GM10266 (cell line): ENCODE data around the gene IL34.

Source experiments
- DNase-seq: peaks from one replicate; pipeline ENCODE4 v3.0.0; 2012; ENCODE audit errors: extremely low spot score
- CTCF ChIP-seq: IDR thresholded peaks from 2 replicates; pipeline ENCODE4 v1.5.1; 2012; ENCODE audit warnings: mild to moderate bottlenecking, low read depth; ENCODE audit not compliant: control insufficient read depth, insufficient read depth; ENCODE audit errors: missing control alignments

IL34 gene

GRCh38 chr16:70705056-70705455 is 58.7 kb downstream of the IL34 start:
- no peak for TF ChIP-seq CTCF
- DNase-seq, result no peak

GRCh38 chr16:70706948-70707465 is 60.6 kb downstream of the IL34 start:
- no peak for DNase-seq
- no peak for TF ChIP-seq CTCF

GRCh38 chr16:70708366-70709246 is 62.2 kb downstream of the IL34 start:
- DNase-seq, result no peak
- no peak for TF ChIP-seq CTCF

GRCh38 chr16:70709457-70709856 is 63.1 kb downstream of the IL34 start:
- DNase-seq, result no peak
- TF ChIP-seq CTCF, result no peak

- DNase-seq, result no peak
- no peak for TF ChIP-seq CTCF
These were observed 63.6 kb downstream of the IL34 start for GRCh38 chr16:70709942-70710341.
